Tongue (tissue), 1 donor: ENCODE data around the gene TBC1D14. TPM values are rescaled to one million over a fixed set of nuclear protein-coding genes. Genes with fewer than 3 reads are reported as not detected.

Experiments
- total RNA-seq: library from RNA; depleted of rRNA; stranded (reverse); fragments of >200 nt; gene quantifications from one replicate; pipeline ENCODE4 v1.2.3, GENCODE V29; 2014

The TBC1D14 gene
- total RNA-seq, 1 donor from 2014 or later: 57.1 TPM

Other genes with a start within 250 kb of the TBC1D14 start
- 1.7 TPM for gene S100P, start 215.9 kb upstream of the TBC1D14 start, total RNA-seq
- 66.4 TPM for gene MRFAP1L1, start 200.0 kb upstream of the TBC1D14 start, total RNA-seq
- gene BLOC1S4, start 193.7 kb upstream of the TBC1D14 start, total RNA-seq: 17.1 TPM
- 56.2 TPM for gene KIAA0232, start 127.1 kb upstream of the TBC1D14 start, total RNA-seq
- 27.4 TPM for gene TADA2B, start 133.5 kb downstream of the TBC1D14 start, total RNA-seq
- gene GRPEL1, start 158.2 kb downstream of the TBC1D14 start, total RNA-seq: 15.1 TPM